ENCODE measurements around the gene ADAM11.

The ADAM11 gene

DNA sequence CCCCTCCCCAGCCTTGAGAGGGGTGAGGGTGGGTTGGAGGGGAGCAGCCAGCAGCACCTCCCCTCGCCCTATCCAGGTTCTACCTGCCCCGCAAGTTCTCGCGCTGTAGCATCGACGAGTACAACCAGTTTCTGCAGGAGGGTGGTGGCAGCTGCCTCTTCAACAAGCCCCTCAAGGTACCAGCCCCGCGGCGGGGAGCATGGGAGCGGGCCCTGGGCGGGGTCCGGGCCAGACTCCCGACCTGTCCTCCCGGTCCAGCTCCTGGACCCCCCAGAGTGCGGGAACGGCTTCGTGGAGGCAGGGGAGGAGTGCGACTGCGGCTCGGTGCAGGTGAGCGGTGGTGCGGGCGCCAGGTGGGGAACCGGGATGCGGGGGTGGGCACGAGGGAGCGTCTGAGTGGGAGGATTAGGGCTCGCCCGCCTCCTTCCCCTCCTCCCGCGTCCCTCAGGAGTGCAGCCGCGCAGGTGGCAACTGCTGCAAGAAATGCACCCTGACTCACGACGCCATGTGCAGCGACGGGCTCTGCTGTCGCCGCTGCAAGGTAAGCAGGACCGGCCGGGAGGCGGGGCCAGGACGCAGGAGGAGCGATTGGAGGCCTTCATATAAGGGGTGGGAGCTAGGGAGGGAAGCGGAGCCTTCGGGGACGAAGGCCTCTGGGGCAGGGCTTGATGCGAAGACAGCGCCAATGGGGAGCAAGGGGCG is 16.5 kb downstream of the ADAM11 start:
- H3K9me3 ChIP-seq (ENCODE audit: control insufficient read depth in 5 of 5, low read length in 5 of 5): no peaks in the 10 kb centered on the region
- H3K27ac ChIP-seq (ENCODE audit: low read depth, low read length): no peak overlapping the region
- peak overlapping the region in 4 of 5 donors; percentile 59 to 79 (median 70) for H3K4me3 ChIP-seq (ENCODE audit: low read depth in 1 of 5, low read length in 5 of 5)
- H3K9ac ChIP-seq (ENCODE audit: low read length in 5 of 5): peak overlapping the region in 2 of 5 donors; percentile 25 to 43
- H3K27me3 ChIP-seq (ENCODE audit: control insufficient read depth in 5 of 5, insufficient read depth in 4 of 5, low read length in 5 of 5): peaks cover 14 to 29% (median 20%) of the 10 kb centered on the region in 5 donors
- H3K4me1 ChIP-seq (ENCODE audit: control insufficient read depth in 5 of 5, insufficient read depth in 5 of 5, low read length in 5 of 5): peaks cover 0 to 31% (median 19%) of the 10 kb centered on the region in 5 donors
- H3K36me3 ChIP-seq (ENCODE audit: control insufficient read depth in 5 of 5, insufficient read depth in 5 of 5, low read length in 5 of 5): no peaks in the 10 kb centered on the region

DNA sequence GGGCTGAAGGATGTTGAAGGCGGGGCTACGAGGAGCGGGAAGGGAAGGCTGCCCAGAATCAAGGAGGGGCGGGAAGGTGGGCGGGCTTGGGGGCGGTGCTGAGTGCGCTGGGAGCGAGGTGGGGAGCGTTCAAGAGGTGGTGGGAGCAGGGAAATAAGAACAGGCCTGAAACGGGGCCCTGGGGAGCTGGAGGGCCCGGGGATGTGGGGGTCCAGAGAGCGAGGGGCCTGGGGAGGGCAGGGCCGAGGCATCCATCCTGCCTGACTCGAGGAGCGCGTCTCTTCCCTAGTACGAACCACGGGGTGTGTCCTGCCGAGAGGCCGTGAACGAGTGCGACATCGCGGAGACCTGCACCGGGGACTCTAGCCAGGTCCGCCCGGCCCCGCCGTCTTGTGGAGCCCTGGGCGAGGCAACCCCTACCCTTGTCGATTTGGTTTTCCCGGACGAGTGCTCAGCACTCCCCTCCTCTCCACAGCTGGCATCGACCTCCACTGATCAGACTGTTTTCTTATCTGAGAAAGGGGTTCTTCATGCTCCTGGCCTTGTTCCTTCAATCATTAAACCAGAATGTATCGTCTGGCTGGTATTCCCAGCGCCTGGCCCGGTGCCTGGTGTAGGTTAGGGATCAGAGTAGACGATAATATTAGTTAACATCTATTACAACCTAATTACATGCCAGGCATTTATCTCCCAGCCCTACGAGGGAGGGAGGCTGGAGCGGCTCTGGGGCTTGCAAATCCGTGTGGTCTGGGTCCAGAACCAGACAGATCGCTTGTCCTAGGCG is 17.2 kb downstream of the ADAM11 start:
- peak overlapping the region in 2 of 5 donors; percentile 41 to 77 for H3K9ac ChIP-seq (ENCODE audit: low read length in 5 of 5)
- H3K27ac ChIP-seq (ENCODE audit: low read depth, low read length): no peak overlapping the region
- H3K36me3 ChIP-seq (ENCODE audit: control insufficient read depth in 5 of 5, insufficient read depth in 5 of 5, low read length in 5 of 5): no peaks in the 10 kb centered on the region
- H3K9me3 ChIP-seq (ENCODE audit: control insufficient read depth in 5 of 5, low read length in 5 of 5): no peaks in the 10 kb centered on the region
- H3K27me3 ChIP-seq (ENCODE audit: control insufficient read depth in 5 of 5, insufficient read depth in 4 of 5, low read length in 5 of 5): peaks cover 14 to 26% (median 19%) of the 10 kb centered on the region in 5 donors
- H3K4me3 ChIP-seq (ENCODE audit: low read depth in 1 of 5, low read length in 5 of 5): peak overlapping the region in 4 of 5 donors; percentile 59 to 79 (median 70)
- peaks cover 0 to 31% (median 19%) of the 10 kb centered on the region in 5 donors for H3K4me1 ChIP-seq (ENCODE audit: control insufficient read depth in 5 of 5, insufficient read depth in 5 of 5, low read length in 5 of 5)

DNA sequence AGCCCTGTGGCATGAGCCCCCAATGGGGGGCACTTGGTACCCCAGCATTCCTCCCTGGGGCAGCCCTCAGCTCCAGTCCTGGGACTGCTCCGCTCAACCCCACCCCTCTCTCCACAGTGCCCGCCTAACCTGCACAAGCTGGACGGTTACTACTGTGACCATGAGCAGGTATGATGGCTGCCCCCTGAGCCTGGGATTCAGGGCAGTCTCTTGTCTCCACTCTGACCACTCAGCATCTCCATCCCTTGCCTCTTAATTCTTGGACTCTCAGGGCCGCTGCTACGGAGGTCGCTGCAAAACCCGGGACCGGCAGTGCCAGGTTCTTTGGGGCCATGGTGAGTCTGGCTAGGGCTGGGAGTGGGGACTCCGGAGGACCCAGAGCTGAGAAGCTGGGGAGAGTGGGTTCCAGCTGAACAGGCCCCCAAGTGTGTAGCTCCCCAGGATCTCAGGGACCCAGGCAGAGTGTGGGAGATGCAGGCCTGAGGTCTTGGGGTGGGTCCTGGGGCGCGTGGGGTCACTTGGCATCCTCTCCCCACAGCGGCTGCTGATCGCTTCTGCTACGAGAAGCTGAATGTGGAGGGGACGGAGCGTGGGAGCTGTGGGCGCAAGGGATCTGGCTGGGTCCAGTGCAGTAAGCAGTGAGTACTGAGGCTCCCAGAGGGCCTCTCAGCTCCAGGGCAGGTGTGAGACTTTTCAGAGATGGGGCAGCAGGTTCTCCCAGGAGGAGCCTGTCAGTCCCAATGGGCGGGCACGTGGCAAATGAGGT is 18.0 kb downstream of the ADAM11 start:
- H3K36me3 ChIP-seq (ENCODE audit: control insufficient read depth in 5 of 5, insufficient read depth in 5 of 5, low read length in 5 of 5): no peaks in the 10 kb centered on the region
- no peak overlapping the region for H3K9ac ChIP-seq (ENCODE audit: low read length in 5 of 5)
- no peak overlapping the region for H3K4me3 ChIP-seq (ENCODE audit: low read depth in 1 of 5, low read length in 5 of 5)
- H3K27me3 ChIP-seq (ENCODE audit: control insufficient read depth in 5 of 5, insufficient read depth in 4 of 5, low read length in 5 of 5): peaks cover 13 to 23% (median 14%) of the 10 kb centered on the region in 5 donors
- H3K9me3 ChIP-seq (ENCODE audit: control insufficient read depth in 5 of 5, low read length in 5 of 5): no peaks in the 10 kb centered on the region
- H3K27ac ChIP-seq (ENCODE audit: low read depth, low read length): no peak overlapping the region
- peaks cover 0 to 36% (median 26%) of the 10 kb centered on the region in 5 donors for H3K4me1 ChIP-seq (ENCODE audit: control insufficient read depth in 5 of 5, insufficient read depth in 5 of 5, low read length in 5 of 5)

GRCh38 chr17:44777394-44778348 is 18.9 kb downstream of the ADAM11 start:
- no peaks in the 10 kb centered on the region for H3K36me3 ChIP-seq (ENCODE audit: control insufficient read depth in 5 of 5, insufficient read depth in 5 of 5, low read length in 5 of 5)
- no peak overlapping the region for H3K27ac ChIP-seq (ENCODE audit: low read depth, low read length)
- no peaks in the 10 kb centered on the region for H3K9me3 ChIP-seq (ENCODE audit: control insufficient read depth in 5 of 5, low read length in 5 of 5)
- no peak overlapping the region for H3K9ac ChIP-seq (ENCODE audit: low read length in 5 of 5)
- H3K4me3 ChIP-seq (ENCODE audit: low read depth in 1 of 5, low read length in 5 of 5): no peak overlapping the region
- peaks cover 0 to 44% (median 34%) of the 10 kb centered on the region in 5 donors for H3K4me1 ChIP-seq (ENCODE audit: control insufficient read depth in 5 of 5, insufficient read depth in 5 of 5, low read length in 5 of 5)
- peaks cover 9 to 19% (median 11%) of the 10 kb centered on the region in 5 donors for H3K27me3 ChIP-seq (ENCODE audit: control insufficient read depth in 5 of 5, insufficient read depth in 4 of 5, low read length in 5 of 5)

GRCh38 chr17:44778656-44779210 is 19.9 kb downstream of the ADAM11 start:
- H3K4me1 ChIP-seq (ENCODE audit: control insufficient read depth in 5 of 5, insufficient read depth in 5 of 5, low read length in 5 of 5): peaks cover 0 to 45% (median 35%) of the 10 kb centered on the region in 5 donors
- peak overlapping the region in 3 of 5 donors; percentile 26 to 50 (median 46) for H3K4me3 ChIP-seq (ENCODE audit: low read depth in 1 of 5, low read length in 5 of 5)
- H3K36me3 ChIP-seq (ENCODE audit: control insufficient read depth in 5 of 5, insufficient read depth in 5 of 5, low read length in 5 of 5): no peaks in the 10 kb centered on the region
- no peak overlapping the region for H3K9ac ChIP-seq (ENCODE audit: low read length in 5 of 5)
- peaks cover 0 to 11% (median 4%) of the 10 kb centered on the region in 5 donors for H3K27me3 ChIP-seq (ENCODE audit: control insufficient read depth in 5 of 5, insufficient read depth in 4 of 5, low read length in 5 of 5)
- H3K27ac ChIP-seq (ENCODE audit: low read depth, low read length): no peak overlapping the region
- no peaks in the 10 kb centered on the region for H3K9me3 ChIP-seq (ENCODE audit: control insufficient read depth in 5 of 5, low read length in 5 of 5)

DNA sequence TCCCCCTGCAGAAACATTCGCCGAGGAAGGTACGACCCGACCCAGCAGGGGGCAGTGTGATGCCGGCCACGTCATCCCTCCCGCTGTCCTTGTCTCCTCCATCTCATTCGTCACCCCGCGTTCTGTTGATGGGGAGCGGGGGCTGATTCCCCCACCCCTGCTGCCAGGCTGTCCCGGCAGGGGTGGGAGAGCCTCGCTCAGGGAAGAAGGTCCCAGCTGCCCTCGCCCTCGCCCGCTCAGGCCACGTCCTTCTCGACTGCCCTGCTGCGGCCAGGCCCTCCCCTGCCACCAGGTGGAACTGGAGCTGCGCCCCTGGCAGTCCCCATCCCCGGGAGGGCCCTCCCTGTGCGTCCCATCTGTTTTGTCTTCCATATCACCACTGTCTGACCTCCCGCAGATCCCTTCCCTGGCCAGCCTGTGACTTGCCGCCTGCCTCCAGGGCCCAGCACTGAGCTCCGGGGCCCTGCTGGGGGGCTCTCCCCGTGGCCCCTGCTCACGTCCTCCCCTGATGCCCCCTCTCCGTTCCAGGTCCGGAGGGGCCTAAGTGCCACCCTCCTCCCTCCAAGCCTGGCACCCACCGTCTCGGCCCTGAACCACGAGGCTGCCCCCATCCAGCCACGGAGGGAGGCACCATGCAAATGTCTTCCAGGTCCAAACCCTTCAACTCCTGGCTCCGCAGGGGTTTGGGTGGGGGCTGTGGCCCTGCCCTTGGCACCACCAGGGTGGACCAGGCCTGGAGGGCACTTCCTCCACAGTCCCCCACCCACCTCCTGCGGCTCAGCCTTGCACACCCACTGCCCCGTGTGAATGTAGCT is 20.6 kb downstream of the ADAM11 start:
- Histone ChIP-seq H3K27me3 (ENCODE audit: control insufficient read depth in 5 of 5, insufficient read depth in 4 of 5, low read length in 5 of 5) (peaks cover 0 to 11% (median 4%) of the 10 kb centered on the region in 5 donors), H3K4me1 (ENCODE audit: control insufficient read depth in 5 of 5, insufficient read depth in 5 of 5, low read length in 5 of 5) (peaks cover 0 to 45% (median 35%) of the 10 kb centered on the region in 5 donors), H3K9ac (ENCODE audit: low read length in 5 of 5) (no peak overlapping the region), H3K36me3 (ENCODE audit: control insufficient read depth in 5 of 5, insufficient read depth in 5 of 5, low read length in 5 of 5) (no peaks in the 10 kb centered on the region), H3K9me3 (ENCODE audit: control insufficient read depth in 5 of 5, low read length in 5 of 5) (no peaks in the 10 kb centered on the region), H3K4me3 (ENCODE audit: low read depth in 1 of 5, low read length in 5 of 5) (peak overlapping the region in 4 of 5 donors; percentile 26 to 50 (median 36)), H3K27ac (ENCODE audit: low read depth, low read length) (no peak overlapping the region)

DNA sequence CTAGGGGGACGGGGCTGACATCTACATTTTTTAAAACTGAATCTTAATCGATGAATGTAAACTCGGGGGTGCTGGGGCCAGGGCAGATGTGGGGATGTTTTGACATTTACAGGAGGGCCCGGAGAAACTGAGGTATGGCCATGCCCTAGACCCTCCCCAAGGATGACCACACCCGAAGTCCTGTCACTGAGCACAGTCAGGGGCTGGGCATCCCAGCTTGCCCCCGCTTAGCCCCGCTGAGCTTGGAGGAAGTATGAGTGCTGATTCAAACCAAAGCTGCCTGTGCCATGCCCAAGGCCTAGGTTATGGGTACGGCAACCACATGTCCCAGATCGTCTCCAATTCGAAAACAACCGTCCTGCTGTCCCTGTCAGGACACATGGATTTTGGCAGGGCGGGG is 21.4 kb downstream of the ADAM11 start:
- no peak overlapping the region for H3K27ac ChIP-seq (ENCODE audit: low read depth, low read length)
- no peak overlapping the region for H3K4me3 ChIP-seq (ENCODE audit: low read depth in 1 of 5, low read length in 5 of 5)
- no peaks in the 10 kb centered on the region for H3K9me3 ChIP-seq (ENCODE audit: control insufficient read depth in 5 of 5, low read length in 5 of 5)
- no peak overlapping the region for H3K9ac ChIP-seq (ENCODE audit: low read length in 5 of 5)
- peaks cover 0 to 39% (median 31%) of the 10 kb centered on the region in 5 donors for H3K4me1 ChIP-seq (ENCODE audit: control insufficient read depth in 5 of 5, insufficient read depth in 5 of 5, low read length in 5 of 5)
- peaks cover 0 to 11% (median 4%) of the 10 kb centered on the region in 5 donors for H3K27me3 ChIP-seq (ENCODE audit: control insufficient read depth in 5 of 5, insufficient read depth in 4 of 5, low read length in 5 of 5)
- no peaks in the 10 kb centered on the region for H3K36me3 ChIP-seq (ENCODE audit: control insufficient read depth in 5 of 5, insufficient read depth in 5 of 5, low read length in 5 of 5)

DNA sequence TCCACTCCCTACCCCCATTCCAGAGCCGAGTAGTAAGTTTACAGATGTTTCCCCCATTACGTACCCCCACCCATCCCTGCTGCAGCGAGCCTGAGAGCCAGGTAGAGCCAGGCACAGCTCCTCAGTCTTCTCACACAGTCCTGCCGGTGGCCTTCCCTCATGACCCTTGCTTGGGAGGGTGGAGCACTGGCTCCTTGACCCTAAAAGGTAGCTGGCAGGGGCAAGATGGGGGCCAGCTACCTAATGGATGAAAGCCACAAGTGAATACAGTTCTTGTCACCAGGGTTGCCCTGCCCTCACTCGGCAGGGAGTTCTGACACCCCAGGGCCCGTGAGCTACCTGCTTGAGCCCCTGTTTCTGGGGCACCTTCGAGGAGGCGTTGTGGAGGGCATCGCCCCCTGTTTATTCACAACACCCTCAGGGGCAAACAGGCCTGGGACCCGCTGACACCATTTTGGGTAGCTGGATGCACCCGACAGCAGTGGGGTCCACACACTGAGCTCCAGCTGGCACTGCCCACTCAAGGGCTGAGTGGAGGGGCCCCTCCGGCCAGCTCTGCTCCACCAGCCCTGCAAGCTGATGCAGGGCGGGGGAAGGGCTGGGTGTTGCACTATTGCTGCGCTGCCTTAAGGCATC is 22.2 kb downstream of the ADAM11 start:
- no peaks in the 10 kb centered on the region for H3K36me3 ChIP-seq (ENCODE audit: control insufficient read depth in 5 of 5, insufficient read depth in 5 of 5, low read length in 5 of 5)
- no peak overlapping the region for H3K27ac ChIP-seq (ENCODE audit: low read depth, low read length)
- H3K9me3 ChIP-seq (ENCODE audit: control insufficient read depth in 5 of 5, low read length in 5 of 5): no peaks in the 10 kb centered on the region
- peaks cover 0 to 31% (median 26%) of the 10 kb centered on the region in 5 donors for H3K4me1 ChIP-seq (ENCODE audit: control insufficient read depth in 5 of 5, insufficient read depth in 5 of 5, low read length in 5 of 5)
- no peak overlapping the region for H3K4me3 ChIP-seq (ENCODE audit: low read depth in 1 of 5, low read length in 5 of 5)
- H3K27me3 ChIP-seq (ENCODE audit: control insufficient read depth in 5 of 5, insufficient read depth in 4 of 5, low read length in 5 of 5): peaks cover 0 to 11% (median 4%) of the 10 kb centered on the region in 5 donors
- no peak overlapping the region for H3K9ac ChIP-seq (ENCODE audit: low read length in 5 of 5)
